ENCODE results near the gene SLC38A3.
"Not testable (repeated sequence)": the region's sequence is repeated elsewhere in the genome, so short reads cannot be mapped to it uniquely, and the experiment has no call there.

SLC38A3 gene

DNA sequence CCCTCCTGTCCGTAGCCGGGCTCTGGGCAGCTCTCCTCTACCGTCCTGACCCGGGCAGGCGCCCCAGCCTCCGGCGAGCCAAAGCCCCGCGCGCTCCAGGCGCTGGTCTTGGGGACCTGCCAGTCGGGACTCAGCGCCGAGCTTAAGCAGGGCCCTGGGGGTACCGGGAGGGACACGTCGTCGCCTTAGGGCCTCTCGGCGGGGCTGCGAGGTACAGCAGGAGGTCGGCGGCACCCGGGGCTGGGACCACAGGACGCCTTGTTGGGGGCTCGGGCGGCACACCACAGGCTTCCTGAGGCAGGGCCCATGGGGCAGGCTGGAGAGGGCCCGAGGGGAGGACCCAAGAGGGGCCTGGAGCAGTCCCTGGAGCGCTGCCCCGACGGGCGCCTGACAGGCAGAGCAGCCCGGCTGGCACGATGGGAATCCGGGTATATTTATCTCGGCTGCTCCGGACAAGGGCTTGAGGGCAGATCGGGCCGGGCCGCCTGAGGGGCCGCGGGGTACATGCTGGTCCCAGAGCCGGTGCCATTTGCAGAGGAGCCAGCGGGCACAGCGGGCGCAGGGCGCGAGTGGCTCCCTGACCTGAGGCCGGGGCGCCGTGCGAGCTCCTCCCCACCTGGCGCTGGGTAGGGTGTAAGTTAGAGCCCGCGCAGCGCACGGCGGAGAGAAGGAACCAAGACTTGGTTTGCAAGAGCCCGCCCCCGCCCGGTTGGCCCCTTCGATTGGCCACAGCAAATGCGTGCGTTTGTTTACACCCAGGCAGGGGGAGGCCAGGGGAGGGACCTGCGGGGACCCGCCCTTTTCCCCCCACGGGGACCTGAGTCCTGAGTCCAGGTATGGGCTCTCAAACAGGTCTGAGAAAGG, 574 bp downstream of the SLC38A3 start:
- no peak overlapping the region for H3K4me3 ChIP-seq (ENCODE audit: low read depth, low read length)
- peak; percentile 61 for DNase-seq (ENCODE audit: low read depth)
- TF ChIP-seq MYC (IDR thresholded peaks at IDR 0.05; ENCODE audit: low read depth, low read length) (no peak), POLR2A (IDR thresholded peaks at IDR 0.05; ENCODE audit: extremely low read depth, insufficient read length) (no peak)
- TF ChIP-seq, protein P1, sequence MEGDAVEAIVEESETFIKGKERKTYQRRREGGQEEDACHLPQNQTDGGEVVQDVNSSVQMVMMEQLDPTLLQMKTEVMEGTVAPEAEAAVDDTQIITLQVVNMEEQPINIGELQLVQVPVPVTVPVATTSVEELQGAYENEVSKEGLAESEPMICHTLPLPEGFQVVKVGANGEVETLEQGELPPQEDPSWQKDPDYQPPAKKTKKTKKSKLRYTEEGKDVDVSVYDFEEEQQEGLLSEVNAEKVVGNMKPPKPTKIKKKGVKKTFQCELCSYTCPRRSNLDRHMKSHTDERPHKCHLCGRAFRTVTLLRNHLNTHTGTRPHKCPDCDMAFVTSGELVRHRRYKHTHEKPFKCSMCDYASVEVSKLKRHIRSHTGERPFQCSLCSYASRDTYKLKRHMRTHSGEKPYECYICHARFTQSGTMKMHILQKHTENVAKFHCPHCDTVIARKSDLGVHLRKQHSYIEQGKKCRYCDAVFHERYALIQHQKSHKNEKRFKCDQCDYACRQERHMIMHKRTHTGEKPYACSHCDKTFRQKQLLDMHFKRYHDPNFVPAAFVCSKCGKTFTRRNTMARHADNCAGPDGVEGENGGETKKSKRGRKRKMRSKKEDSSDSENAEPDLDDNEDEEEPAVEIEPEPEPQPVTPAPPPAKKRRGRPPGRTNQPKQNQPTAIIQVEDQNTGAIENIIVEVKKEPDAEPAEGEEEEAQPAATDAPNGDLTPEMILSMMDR (IDR thresholded peaks at IDR 0.05; ENCODE audit: low read depth, low read length) = no peak
- TF ChIP-seq, protein P2, sequence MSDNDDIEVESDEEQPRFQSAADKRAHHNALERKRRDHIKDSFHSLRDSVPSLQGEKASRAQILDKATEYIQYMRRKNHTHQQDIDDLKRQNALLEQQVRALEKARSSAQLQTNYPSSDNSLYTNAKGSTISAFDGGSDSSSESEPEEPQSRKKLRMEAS (IDR thresholded peaks at IDR 0.05; ENCODE audit: low read depth, low read length) = no peak

DNA sequence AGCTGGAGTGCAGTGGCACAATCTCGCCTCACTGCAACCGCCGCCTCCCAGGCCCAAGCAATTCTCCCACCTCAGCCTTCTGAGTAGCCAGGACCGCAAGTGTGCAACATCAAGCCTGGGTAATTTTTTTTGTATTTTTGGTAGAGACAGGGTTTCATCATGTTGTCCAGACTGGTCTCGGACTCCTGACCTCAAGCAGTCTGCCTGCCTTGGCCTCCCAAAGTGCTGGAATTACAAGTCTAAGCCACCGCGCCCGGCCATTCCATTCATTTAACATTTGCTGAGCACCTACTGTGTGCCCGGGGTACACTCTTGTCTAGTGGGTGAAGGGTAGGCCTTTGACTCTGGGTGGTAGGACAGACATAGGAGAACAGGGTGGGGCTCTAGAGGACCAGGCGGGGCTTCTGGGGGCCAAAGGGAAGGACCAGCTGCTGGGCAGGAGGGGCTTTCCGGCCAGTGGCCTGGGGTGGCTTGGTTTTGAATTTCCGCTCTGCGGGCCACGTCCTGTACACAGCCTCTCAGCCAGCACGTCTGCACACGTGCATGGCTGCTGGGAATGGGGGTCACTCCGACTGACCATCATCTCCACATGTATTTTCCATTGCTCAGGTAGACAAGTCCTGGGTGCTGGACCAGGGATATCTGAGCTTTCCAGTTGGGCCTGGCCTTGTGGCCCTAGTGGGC, 2.4 kb downstream of the SLC38A3 start:
- no peak overlapping the region for H3K4me3 ChIP-seq (ENCODE audit: low read depth, low read length)
- no peak for DNase-seq (ENCODE audit: low read depth)
- no peak for TF ChIP-seq POLR2A (IDR thresholded peaks at IDR 0.05; ENCODE audit: extremely low read depth, insufficient read length)
- TF ChIP-seq, protein P2 (IDR thresholded peaks at IDR 0.05; ENCODE audit: low read depth, low read length) = no peak

DNA sequence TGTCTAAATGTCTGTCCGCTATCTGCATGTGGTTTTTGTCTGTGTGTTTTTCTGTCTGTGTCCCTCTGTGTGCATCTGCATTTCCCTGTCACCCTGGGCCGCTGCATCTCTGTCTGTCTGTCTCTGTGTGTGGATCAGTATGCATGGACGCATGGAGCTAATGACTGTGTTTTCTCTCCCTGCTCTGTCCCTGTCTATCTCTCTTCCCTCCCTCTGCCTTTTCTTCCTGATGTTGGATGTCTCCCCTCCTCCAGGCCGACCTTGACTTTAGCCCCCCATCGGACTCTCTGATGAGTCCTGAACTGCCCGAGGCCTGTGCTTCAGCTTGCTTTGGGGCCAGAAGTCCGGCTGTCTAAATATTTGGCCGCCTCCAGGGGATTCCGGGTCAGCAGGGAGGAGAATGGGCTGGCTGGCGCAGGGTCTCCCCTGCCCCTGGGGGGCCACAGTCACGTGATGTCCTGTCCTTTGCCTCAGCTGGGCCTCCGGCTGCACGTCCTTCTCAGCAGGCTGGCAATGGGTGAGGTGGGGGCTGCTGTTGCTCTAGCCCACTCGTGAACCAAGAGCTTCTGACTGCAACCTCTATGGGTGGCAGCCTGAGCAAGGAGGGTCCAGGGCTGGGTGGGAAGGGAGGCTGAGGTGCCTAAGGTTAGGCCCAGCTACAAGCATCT, 3.7 kb downstream of the SLC38A3 start:
- TF ChIP-seq, protein P2 (IDR thresholded peaks at IDR 0.05; ENCODE audit: low read depth, low read length) = no peak
- TF ChIP-seq, protein P1 (IDR thresholded peaks at IDR 0.05; ENCODE audit: low read depth, low read length) = no peak
- TF ChIP-seq POLR2A (IDR thresholded peaks at IDR 0.05; ENCODE audit: extremely low read depth, insufficient read length) (no peak), MYC (IDR thresholded peaks at IDR 0.05; ENCODE audit: low read depth, low read length) (no peak)
- DNase-seq (ENCODE audit: low read depth) = no peak
- no peak overlapping the region for H3K4me3 ChIP-seq (ENCODE audit: low read depth, low read length)

DNA sequence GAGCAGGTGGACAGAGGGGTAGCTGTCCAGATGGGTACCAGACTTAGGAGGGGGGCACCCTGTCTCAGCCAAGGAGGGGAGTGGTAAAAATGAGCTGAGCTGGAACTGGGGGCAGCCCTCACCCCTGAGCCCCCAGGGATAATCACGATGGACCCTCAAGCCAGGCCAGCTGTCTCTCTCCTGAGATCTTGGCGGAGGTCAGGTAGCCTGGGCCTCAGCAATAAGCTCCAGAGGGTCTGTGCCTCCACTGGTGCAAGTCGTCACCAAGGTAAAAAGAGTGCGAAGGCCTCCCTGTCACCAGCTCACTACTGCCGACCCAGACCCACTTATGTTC, 5.1 kb downstream of the SLC38A3 start:
- TF ChIP-seq, protein P2 (IDR thresholded peaks at IDR 0.05; ENCODE audit: low read depth, low read length) = no peak
- TF ChIP-seq, protein P1 (IDR thresholded peaks at IDR 0.05; ENCODE audit: low read depth, low read length) = no peak
- TF ChIP-seq POLR2A (IDR thresholded peaks at IDR 0.05; ENCODE audit: extremely low read depth, insufficient read length) = no peak
- no peak for TF ChIP-seq MYC (IDR thresholded peaks at IDR 0.05; ENCODE audit: low read depth, low read length)
- no peak overlapping the region for H3K4me3 ChIP-seq (ENCODE audit: low read depth, low read length)
- DNase-seq (ENCODE audit: low read depth) = no peak

DNA sequence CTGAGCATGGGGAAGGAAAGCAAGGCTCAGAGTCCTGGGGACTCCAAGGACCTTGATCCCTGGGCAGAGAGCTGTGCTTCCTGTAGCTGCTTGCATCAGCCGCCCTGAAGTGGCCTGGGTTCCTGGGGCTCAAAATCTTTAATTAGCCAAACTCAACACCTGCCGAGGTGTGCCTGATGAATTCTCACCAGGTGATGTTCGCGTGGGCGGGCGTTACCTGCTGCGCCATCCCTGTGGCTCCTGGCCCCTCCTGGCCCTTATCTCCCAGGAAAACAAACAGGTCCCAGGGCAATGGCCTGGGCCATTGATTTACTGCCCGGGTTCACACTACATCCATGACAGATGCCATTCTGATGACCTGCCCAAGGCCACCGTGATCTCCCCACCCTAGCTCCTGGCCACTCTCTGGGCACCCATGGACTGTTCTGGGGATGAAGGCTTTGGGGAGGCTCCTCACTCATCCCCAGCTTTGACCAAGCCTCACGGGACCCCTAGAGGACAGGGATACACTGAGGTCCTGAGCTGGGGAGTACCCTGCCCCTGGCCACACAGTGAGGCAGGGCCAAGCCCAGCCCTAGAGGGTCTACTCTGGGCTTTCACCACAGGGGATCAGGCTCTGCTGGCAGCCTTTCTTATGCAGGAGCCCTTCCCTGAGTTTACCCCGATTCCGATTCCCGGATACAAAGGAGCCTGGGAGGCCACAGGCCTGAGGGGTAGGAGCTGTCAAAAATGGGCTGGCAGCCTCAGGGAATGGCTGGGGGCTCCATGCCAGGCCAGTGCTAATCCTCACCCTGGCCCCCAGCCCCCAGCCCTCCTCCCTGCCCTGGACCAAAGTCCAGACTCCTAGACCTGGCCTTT, 5.7 kb downstream of the SLC38A3 start:
- H3K4me3 ChIP-seq (ENCODE audit: low read depth, low read length) = no peak overlapping the region
- DNase-seq (ENCODE audit: low read depth) = no peak
- TF ChIP-seq, protein P1 (IDR thresholded peaks at IDR 0.05; ENCODE audit: low read depth, low read length) = no peak
- TF ChIP-seq MYC (IDR thresholded peaks at IDR 0.05; ENCODE audit: low read depth, low read length) = no peak
- TF ChIP-seq POLR2A (IDR thresholded peaks at IDR 0.05; ENCODE audit: extremely low read depth, insufficient read length) = no peak
- TF ChIP-seq, protein P2 (IDR thresholded peaks at IDR 0.05; ENCODE audit: low read depth, low read length) = no peak

DNA sequence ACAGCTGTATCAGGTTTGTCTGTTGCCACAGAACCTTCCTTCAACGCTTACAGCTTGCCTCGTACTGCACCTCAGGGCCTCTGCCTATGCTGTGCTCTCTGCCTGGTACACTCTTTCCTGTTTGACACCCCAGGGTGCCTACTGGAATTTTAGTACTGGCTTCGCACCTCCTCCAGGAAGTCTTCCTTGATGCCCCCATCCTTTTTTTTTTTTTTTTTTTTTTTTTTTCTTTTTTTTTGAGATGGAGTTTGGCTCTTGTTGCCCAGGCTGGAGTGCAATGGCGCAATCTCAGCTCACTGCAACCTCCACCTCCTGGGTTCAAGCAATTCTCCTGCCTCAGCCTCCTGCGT, 6.3 kb downstream of the SLC38A3 start:
- H3K4me3 ChIP-seq (ENCODE audit: low read depth, low read length); DNase-seq (ENCODE audit: low read depth): not testable (repeated sequence)

All from NB4 (cell line).